Measurements from ENCODE around the gene MAPK6.

DNA sequence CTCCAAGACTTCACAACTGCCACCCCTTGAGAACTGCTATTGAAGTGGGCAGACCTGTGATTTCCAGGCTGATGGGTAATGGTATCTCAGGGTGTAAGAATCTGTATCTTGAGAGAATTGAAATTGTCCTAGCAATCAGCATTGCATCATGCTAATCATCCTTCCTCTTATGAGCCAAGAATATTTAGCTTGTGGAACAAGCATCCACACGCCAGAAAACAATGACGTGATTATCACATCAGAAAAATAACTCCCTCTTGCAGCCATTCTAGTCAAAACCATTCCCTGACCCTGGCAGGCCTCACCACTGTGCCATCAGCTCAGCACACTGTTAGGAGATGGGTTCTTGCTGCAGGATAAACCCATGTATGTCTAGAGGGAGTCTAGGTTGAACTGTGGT lies 86.8 kb downstream of the MAPK6 start:
- TF ChIP-seq CTCF (IDR thresholded peaks at IDR 0.05; ENCODE audit: low read length) (no peak), EZH2 (IDR thresholded peaks at IDR 0.05; ENCODE audit: borderline replicate concordance, low read length) (no peak)
